EL (cell line): ENCODE measurements around the gene SHCBP1.
"Not testable (repeated sequence)": the region's sequence is repeated elsewhere in the genome, so short reads cannot be mapped to it uniquely, and the experiment has no call there.

ENCODE experiments used
- DNase-seq: peaks from one replicate; pipeline ENCODE4 v3.0.0-alpha.2; 2016

Gene SHCBP1

GRCh38 chr16:46621006-46621933 is at the start of gene SHCBP1:
Gene SHCBP1, minus strand, starts transcription at chr16:46621379. Its CDS starts 20 bp downstream, at chr16:46621359.
- peak; percentile 91 for DNase-seq

DNA sequence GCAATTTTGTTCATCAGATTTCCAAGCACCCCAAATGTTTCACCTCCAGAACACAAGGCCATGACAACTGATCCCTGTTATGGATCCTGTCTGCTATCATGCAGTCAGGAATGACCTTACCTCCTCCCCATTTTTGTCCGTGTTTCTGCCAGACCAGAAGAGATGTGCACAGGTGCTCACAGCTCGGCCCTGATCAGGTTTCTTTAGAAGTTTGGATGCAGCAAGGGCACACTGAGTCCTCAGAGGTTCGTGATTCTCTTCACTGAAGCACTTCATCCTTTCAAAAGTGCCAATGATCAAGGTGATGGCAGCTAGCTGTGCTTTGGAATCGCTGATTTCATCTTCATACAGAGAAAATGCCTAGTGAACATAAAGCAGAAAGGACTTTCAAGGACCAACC is 40.9 kb upstream of the SHCBP1 start:
- DNase-seq: no peak

DNA sequence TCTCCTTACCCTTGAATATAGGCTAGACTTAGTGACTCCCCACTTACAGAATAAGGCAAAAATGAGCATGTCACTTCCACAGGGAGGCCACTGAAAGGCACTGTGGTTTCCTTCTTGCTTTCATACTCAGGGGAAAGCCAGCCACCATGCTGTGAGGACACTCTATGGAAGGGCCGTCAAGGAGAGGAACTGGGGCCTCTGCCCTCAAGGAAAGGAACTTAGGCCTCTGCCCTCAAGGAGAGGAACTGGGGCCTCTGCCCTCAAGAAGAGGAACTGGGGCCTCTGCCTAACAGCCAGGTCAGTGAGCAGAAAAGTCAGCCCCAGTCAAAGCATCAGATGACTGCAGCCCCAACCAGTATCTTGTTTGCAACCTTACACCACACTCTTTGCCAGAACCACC is 37.7 kb upstream of the SHCBP1 start:
- DNase-seq: no peak

- DNase-seq: no peak
Observed at GRCh38 chr16:46651305-46651704, 30.1 kb upstream of the SHCBP1 start.

GRCh38 chr16:46650254-46650623 is 29.1 kb upstream of the SHCBP1 start:
- peak; percentile 33 for DNase-seq

- DNase-seq: no peak
Observed at GRCh38 chr16:46649588-46650253, 28.5 kb upstream of the SHCBP1 start.

GRCh38 chr16:46648656-46649055 is 27.5 kb upstream of the SHCBP1 start:
- DNase-seq: no peak

GRCh38 chr16:46638947-46639925 is 18.1 kb upstream of the SHCBP1 start:
- peak; percentile 33 for DNase-seq

DNA sequence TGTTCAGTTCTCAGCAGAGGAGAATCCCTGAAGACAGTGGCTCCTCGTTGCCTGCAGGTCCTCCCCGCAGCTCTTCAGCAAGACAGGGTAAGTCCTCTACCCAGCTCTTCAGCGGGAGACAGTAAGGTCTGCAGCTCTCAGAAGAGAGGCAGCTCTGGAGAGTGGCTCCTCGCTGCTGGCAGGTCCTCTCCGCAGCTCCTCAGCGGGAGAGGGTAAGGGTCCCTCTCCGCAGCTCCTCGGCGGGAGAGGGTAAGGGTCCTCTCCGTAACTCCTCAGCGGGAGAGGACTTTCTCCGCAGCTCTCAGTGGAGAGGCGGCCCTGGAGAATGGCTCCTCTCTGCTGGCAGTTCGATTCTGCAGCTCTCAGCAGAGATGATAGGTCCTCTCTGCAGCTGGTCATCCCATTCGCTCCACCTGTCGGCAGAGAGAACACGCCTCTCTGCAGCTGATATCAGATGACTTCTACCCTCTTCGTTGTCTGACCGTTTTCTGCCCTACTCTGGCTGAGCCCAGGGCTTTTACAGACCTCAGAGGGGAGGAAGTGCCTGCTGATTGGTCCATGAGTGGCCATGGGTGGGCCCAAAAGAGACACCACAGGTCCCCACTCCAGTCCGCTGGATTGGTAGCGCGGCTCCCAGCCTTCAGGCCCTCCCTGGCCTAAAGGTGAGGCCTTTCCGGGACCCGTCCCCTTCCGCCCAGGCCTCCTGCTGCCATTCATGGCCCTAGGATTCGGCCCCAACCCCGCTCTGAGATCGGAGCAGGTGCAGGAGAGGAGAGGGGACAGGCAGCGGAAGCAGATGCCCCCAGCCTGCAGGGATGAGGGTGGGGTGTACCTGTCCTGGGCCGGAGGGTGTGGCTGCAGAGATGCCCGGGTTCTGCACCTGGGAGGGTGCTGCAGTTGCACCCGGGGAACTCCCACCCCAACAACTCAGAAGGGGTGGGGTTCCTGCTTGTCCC is 11.9 kb upstream of the SHCBP1 start:
- no peak for DNase-seq

DNA sequence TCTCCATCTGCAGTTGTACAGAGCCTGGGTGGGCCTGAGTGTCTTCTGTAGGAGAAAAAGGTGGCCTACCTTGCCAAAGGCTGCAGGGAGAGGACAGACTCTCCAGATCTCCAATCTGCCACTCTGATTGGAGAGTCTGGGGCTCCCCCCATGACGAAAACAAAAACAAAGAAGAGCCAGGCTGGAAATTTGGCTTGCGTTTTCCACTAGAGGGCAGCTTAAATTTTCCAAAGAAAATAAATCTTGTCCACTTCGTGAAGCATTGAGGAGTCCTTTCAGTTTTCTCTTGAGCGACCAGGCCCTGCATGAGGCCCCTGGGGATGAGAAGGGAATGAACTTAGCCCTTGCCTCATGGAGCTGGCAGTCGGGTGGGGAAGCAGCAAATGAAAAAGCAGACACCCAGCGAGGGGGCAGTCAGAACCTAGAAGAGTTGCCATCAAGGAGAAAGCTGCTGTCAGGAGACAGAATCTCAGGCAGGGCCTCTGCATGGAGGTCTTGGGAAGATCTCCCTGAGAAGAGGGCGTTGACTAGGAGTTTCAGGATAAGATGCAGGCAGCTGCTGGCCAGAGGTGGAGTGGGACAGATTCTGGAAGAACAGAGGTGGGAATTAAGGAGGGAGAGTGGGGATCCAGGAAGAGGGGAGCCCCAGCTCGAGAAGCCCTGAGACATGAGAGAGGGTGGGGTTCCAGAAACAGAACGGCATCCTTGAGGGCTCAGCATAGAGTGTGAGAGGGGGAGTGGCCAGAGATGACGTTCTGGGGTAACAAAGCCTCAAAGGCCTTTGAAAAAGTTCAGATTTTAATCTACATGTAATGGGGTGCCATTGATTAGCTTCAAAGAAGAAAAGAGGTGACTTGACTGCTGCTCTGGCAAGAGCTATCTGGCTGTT is 8.4 kb upstream of the SHCBP1 start:
- DNase-seq: peak; percentile 67

DNA sequence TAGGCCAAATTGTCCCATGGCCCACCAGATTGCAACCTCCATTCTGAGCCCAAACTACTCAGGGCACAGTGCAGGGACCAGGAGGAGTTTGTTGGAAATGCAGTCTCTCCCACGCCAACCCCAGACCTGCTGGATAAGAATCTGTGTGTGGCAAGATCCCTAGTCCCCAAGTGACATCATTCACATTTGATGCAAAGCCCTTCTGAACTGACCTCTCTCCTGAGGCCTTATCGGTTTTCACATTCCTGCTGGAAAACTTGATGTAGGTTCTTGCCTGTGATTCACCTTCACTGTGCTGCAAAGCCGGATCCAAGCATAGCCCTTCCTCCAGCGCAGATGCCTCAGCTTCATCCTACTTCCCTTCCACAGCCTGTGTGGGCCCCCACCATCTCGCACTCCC is 6.6 kb upstream of the SHCBP1 start:
- DNase-seq: no peak

DNA sequence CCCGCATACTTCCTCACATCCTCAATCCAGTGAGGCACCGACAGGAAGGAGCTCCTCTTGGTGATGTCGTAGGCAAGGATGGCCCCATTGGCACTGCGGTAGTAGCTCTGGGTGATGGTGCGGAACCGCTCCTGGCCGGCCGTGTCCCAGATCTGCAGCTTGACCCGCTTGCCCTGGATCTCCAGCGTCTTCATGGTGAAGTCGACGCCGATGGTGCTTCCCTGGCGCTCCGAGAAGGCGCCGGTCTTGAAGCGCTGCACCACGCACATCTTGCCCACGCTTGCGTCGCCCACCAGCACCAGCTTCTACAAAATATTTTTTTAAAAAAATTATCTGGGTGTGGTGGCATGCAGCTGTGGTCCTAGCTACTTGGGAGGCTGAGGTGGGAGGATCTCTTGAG is 5.5 kb upstream of the SHCBP1 start:
- DNase-seq: not testable (repeated sequence)

GRCh38 chr16:46624862-46625261 is 3.7 kb upstream of the SHCBP1 start:
- not testable (repeated sequence) for DNase-seq

- DNase-seq: not testable (repeated sequence)
Observed at GRCh38 chr16:46623707-46624106, 2.5 kb upstream of the SHCBP1 start.

GRCh38 chr16:46623246-46623645 is 2.1 kb upstream of the SHCBP1 start:
- not testable (repeated sequence) for DNase-seq

DNA sequence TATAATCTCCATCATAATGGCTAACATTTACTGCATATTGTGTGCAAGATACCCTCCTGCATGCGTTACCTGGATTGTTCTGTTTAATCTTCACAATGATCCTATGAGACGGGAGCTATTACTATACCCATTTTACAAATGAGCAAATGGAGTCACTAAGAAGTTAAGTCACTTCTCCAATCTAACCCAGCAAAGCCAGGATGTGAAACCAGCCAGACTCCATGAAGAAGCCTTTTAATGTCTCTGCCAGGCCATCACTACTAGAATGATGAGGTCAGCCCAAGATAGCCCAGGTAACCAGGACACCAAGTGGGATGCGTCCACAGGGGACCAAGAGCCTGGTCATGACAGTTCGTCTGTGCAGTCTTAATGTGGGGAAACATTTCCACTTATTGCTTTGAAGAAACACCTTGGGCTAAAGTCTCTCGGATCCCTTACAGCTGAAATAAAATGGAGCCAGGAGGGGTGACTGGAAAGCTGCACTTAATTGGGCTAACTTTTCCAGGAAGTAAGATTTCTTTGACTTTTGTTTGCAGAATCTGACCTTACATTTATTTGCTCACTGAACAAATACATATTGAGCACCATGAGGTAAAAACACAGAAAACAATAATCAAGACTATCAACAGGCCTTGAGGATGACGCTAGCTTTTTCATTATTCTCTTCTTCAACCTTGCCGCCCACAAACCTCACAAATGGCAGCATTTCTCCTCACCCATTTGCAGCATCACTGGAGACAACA is 926 bp upstream of the SHCBP1 start:
- DNase-seq: no peak

DNA sequence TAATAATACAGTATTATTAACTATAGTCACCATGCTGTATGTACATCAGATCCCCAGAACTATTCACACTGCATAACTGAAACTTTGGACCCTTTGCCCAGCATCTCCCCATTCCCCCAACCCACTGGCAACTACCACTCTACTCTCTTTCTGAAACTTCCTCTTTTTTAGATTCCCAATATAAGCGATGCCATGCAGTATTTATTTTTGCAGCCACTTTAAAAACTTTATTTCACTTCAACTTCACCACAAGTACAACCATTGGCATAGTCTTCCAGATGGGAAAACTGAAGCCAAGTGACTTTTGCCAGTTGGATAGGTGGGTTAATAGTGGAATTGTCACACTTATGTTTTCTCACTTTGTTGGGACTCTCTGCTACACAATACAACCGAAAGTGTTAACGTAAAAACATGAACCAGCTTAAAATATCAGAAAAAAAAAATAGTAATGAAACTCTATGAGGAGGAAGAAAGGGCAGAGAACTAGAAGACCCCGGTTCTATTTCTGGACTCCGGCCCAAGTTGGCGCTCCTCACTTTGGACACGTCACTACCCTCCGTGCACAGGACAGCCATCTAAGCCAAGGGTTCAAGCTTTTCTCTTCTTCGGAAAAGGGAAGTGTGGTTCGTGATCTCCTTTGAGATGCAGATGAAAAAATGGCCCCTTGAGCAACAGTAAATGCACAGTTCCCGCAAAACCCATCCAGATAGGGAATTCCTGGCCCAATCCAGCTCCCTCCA is 743 bp downstream of the SHCBP1 start:
- peak; percentile 52 for DNase-seq

DNA sequence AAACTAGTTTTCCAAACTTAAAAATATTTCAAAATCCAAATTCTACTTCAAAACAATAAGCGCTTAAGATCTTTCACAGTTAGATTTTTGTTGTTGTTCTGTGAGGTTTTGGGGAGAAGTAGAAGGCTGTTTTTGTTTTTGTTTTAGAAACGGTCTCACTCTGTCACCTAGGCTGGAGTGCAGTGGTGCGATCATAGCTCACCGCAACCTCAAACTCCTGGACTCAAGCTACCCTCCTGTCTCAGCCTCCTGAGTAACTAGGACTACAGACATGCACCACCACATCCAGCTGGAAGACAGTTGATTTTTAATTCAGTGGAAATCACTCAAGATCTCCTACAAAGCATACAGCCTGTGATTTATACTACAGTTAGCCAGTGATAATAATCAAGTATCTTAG is 2.7 kb downstream of the SHCBP1 start:
- DNase-seq: no peak

DNA sequence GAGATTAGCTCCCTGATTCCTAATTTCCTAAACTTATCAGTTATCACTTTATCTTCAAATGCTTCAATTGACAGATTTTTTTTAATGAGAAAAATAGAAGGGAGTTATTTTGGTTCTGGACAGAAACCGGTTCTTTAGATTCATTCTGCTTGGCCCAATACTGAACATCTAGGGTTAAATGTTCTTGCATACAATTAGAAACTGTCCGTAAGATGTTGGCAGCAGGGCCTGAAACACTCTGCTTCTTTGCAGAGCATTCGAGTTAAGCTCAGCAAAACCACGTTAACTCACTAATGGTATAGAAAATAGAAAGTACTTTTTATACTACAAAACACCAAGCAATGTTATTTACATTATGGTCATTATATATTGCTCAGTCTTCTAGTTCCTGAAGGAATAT is 7.2 kb downstream of the SHCBP1 start:
- DNase-seq: no peak
